CD4-positive, alpha-beta T cell treated with Interleukin-4 for 1 hour (primary cell): ENCODE data around the gene HID1.
A peak's percentile ranks its signal among the peaks of the same experiment; 100 is the strongest.

Experiments
- DNase-seq, 2 donors: peaks; one replicate each; pipeline ENCODE4 v3.0.0-alpha.2; 2020 to 2022

HID1 gene

DNA sequence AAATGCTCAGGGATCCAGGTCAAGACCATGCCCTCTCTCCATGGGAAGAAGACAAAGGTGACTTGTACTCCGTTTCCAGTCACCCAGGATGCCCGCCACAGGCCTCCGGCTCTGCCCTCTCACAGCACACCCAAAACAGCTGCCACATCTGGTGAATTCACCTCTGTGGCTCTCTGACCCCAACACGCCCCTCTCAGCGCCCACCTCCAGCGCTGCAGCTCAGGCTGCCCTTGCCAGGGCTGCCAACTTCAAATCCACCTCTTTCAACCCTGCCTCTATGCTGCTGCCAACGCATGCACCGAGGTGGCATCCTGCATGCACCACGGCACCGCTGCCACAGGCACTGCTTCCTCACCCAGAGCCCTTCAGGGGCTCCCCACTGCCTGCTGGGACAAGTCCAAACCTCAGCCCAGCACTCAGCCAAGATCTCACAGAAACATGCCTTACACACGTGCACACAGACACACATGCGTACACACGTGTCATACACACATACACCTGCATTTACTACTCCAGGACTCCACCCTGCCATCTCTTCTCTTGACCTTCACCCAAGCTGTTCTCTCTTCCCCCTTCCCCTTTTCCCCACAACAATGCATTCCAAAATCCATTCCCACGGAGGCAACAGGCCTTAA lies 7.5 kb downstream of the HID1 start:
- no peak for DNase-seq

DNA sequence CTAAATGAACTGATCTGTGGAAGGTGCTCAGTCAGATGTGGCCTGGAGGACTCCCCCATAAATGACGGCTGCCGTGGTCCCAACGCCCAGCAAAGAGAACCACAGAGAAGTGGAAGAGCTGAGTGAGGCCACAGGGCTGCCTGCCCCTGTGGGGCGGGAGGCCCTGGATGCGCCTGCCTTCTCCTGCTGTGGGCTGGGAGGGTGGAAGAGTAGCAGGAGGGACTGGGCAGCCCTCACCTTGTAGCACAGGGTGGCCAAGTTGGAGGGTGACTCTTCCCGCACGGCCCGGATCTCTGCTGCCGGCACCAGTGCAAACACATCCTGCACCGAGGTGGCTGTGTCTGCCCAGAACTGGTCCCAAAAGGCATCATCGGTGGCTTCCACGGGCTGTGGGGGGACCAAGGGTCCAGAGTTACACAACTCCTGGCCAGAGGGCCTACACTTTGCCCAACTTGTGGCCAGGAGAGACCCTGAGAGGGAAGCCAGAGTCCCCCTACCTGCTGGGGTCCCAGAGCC lies 8.3 kb downstream of the HID1 start:
- no peak for DNase-seq

DNA sequence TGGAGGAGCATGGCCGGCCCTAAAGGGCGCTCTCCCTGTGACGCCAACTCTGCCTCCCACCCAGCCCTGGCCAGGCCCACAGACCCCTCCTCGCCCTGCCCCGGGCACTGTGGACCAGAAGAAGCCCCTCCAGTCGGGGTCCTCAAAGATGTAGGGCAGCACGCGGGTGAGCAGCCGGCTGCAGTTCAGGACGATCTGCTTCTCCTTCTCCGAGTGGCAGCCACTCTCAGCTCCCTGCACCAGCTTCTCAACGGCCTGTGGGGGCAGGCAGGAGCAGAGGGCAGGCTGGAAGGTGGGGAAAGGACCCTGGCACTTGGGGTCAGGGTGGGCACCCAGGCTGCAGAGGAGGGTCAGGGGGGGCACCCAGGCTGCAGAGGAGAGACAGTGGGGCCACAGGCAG lies 8.9 kb downstream of the HID1 start:
- DNase-seq, result no peak

DNA sequence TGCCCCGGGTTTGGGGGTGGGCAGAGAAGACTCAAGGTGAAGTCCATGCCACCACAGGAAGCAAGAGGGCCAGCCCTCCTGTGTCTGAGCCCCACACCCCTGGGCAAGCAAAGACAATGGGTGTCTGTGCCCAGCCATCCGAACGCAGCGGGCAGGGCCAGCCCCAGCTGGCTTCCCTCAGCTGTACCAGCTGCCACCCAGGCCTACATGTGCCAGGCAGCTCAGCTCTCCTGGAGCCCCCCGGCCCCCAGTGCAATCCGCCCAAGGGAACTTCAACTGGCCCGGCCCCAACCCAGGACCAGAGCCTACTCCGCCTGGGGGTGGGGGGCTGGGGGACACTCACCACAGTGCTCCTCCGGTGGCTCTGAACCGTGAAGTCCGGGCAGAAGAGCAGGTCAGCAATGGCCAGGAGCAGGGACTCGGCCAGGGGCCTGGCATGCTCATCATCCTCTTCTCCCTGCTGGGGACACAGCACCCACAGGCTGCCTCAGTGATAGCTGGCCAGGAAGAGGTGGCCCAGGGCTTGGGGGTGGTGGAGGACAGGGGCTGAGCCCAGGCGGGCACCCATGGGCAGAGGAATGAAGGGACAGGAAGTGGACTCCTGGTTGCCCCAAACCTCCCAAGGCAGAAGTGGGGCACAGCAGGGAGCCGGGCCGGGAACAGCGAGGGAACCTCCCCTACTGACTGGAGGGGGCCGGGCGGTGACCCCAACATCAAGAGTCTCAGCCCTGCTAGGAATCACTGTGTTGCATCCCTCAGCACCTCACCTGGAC lies 9.8 kb downstream of the HID1 start:
- DNase-seq, result no peak

- peak; percentile 83 to 84 for DNase-seq
These were observed 10.8 kb downstream of the HID1 start for GRCh38 chr17:74961657-74962350.

DNA sequence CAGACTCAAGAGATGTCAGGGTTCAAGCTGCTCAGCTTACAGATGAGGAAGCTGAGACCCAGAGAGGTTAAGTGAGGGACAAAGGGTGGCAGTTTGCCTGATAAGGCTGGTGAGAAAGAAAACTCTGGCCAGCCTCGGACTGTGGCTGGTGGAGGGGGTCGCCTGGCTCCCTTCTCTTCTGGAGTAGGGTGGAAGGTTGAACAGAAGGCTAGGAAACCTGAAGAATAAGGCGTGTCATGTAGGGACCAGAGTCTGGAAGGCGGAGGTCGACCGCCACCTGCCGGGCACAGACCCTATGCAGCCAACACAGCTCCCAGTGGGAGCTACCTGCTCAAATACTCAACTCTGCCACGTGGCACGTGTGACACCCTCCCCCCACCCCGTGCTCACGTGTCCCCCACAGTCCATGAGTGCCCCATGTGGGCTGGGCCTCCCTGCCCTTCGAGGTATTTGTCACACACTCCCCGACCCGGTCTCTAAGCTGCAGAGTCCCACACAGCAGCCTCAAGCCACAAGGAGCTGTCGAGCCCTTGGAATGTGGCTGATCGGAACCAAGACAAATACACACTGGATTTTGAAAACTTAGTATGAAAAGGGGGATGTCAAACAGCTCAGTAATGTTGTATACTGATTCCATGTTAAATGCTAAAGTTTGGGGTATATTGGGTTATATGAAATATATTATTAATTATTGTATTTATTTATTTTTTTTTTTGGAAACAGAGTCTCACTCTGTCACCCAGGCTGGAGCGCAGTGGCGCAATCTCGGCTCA lies 11.8 kb downstream of the HID1 start:
- peak; percentile 50 to 58 for DNase-seq

- no peak for DNase-seq
These were observed 12.6 kb downstream of the HID1 start for GRCh38 chr17:74959826-74960515.

- peak; percentile 74 to 75 for DNase-seq
These were observed 14.4 kb downstream of the HID1 start for GRCh38 chr17:74957935-74958740.

DNA sequence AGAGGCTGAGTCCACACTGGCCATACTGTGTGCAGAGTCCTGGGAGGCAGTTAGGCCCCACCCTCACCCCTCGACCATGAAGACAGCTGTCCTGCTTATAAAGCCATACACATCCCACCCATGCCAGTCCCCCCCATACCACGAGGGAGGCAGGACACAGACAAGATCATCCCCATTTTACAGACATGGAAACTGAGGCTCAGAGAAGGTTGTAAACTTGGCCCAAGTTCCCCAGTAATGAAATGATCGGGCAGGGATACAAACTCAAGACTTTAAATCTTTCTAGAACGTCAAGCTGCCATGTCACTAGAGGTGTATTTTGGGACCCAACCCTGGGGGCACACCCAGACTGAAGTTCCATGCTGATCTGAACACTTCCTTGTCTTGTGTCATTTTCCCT lies 16.5 kb downstream of the HID1 start:
- DNase-seq, result no peak

- DNase-seq, result no peak
These were observed 17.7 kb downstream of the HID1 start for GRCh38 chr17:74954665-74955421.

DNA sequence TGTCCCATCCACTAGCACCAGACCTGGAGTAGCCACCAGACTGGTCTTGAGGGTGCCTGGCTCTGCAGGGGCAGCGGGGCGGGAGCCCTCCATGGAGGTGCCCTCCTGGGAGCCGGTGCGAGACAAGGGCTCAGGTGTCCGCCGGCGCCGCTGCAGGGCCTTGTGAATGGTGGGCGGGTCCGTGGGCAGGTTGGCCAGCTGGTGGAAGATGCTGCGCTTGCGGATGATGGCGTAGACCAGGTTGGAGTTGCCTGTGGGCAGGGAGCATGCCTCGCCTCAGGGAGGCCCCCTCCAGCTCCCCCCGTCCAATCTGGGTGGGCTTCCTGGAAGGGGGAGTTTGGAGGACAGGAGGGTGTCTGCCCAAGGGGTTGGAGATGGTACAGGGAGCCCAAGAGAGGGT lies 18.4 kb downstream of the HID1 start:
- no peak for DNase-seq

DNA sequence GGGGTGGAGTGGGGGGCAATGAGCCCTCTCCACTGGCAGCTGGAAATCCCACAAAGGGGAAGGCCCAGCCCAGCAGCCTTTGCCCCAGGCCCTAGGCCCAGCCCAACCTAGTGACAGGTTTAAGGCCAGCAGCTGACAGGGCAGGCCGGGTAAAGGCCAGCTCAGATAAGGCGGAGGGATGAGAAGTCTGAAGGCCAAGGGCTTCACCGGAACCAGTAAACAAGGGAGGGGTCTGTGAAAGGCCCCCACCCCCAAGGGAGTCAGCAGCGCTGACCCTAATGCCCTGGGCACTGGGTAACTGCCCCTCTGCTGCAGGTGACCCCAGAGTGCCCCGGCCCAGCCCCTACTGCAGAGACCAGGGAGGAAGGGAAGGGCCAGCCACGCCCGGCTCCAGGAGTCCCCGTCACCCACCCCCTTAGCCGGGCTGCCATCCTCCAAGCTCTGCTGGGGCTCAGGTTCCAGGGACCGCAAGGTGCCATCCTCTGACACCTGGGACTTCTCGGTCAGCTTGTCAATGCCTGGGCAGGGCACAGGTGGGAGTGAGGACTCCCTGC lies 19.3 kb downstream of the HID1 start:
- no peak for DNase-seq

DNA sequence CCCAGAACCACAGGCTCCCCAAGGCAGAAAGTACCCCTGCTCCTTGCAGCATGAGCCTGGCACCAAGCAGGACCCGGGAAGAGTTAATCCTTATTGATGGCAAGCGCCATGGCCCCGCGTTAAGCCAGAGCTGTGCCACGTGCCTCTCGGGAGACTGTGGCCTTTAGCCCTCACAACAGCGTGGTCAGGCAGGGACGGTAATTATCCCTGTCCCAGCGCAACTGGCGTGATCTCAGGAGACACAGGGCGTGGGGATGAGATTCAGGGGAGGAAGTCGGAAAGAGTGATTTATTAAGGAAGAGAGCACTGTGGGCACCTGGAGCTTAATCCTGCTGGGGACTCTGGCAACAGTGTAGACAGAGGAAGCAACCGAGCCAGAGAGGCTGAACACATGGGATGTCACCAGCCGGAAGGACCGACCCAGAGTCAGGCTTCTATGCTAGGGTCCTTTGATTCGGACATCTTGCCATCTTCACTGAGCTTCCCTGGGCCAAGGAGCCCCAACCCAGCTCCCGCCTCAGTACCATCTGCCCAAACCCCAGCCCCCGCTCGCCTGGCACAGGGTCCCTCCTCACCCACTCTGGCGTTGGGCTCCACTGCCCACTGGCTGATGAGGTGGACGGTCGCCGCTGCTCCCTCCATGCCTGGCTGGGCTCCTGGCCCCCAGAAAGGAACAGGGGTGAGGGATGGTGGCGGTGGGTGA lies 20.0 kb downstream of the HID1 start:
- no peak for DNase-seq

DNA sequence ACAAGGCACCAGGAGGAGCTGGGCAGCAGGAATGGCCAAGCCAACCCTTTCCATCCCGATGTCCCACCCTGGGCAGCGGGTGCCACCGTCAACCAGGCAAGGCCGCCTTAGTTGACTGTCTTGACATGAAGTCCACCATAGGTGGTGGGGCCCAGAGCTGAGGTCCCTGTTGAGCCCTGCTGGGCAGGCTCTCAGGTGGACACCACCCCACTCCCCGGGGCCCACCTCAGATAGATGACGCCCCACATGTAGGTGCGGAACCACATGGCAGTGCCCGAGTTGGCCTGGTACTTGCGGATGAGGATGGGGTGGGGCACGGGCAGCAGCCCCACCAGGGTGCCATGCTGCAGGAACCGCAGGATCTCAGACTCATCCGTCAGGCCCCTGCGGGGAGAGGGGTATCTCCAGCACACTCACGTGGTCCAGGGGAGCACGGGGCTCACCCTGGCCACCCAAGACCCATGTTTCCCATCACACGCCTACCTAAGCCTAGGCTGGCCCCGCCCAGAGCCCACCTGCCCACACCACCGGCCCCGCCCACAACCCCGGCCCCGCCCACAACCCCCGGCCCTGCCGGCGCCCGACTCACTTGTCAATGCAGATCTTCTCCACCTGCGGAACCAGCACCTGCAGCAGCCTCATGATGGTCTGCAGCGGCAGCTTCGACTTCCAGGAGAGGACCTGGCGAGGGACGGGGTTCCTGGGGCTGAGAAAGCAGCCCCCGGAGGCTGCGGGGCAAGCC lies 20.7 kb downstream of the HID1 start:
- no peak for DNase-seq

- DNase-seq, result no peak
These were observed 21.5 kb downstream of the HID1 start for GRCh38 chr17:74951065-74951464.

GRCh38 chr17:74950207-74950606 lies 22.4 kb downstream of the HID1 start:
- DNase-seq, result no peak

- no peak for DNase-seq
These were observed 23.0 kb downstream of the HID1 start for GRCh38 chr17:74949455-74950115.

DNA sequence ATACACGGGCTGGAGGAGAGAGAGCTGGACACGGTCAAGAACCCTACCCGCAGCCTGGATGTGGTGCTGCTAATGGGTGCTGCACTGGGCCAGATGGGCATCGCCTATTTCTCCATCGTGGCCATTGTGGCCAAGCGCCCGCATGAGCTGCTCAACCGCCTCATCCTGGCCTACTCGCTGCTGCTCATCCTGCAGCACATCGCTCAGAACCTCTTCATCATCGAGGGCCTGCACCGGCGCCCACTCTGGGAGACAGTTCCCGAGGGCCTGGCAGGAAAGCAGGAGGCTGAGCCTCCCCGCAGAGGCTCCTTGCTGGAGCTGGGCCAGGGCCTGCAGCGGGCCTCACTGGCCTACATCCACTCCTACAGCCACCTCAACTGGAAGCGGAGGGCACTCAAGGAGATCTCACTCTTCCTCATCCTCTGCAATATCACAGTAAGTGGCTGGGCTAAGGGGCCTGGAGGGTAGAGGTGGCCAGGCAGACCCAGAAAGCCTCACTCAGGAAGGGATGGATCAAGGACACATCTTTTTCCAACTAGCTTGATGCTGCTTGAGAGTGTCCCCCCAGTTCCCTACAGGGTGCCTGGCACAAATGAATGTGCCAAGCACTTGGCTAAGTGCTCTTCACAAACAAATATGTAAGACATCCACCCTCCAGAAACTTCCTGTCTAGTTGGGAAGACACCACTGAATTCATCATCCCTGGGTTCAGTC lies 25.4 kb downstream of the HID1 start:
- DNase-seq, result no peak
